Endothelial cell (in vitro differentiated cells): ENCODE measurements around the gene NFXL1. TPM values are rescaled to one million over a fixed set of nuclear protein-coding genes. Genes with fewer than 3 reads are reported as not detected.

Source experiments
- DNase-seq: peaks from one replicate; pipeline ENCODE4 v3.0.0; 2021; ENCODE audit warnings: low spot score
- H3K27ac Mint-ChIP-seq: one replicate; pipeline ENCODE4 v1.8.0; 2021; ENCODE audit warnings: mixed read lengths, inconsistent platforms; ENCODE audit not compliant: unreplicated experiment
- H3K27me3 Mint-ChIP-seq: one replicate; pipeline ENCODE4 v1.8.0; 2021; ENCODE audit warnings: mild to moderate bottlenecking, moderate library complexity, mixed read lengths, inconsistent platforms; ENCODE audit not compliant: unreplicated experiment
- H3K36me3 Mint-ChIP-seq: one replicate; pipeline ENCODE4 v1.8.0; 2021; ENCODE audit warnings: mild to moderate bottlenecking, low read depth, mixed read lengths, inconsistent platforms; ENCODE audit not compliant: unreplicated experiment
- H3K4me1 Mint-ChIP-seq: one replicate; pipeline ENCODE4 v1.8.0; 2021; ENCODE audit warnings: mild to moderate bottlenecking, mixed read lengths, inconsistent platforms; ENCODE audit not compliant: unreplicated experiment
- H3K4me3 Mint-ChIP-seq: one replicate; pipeline ENCODE4 v1.8.0; 2021; ENCODE audit warnings: mild to moderate bottlenecking, mixed read lengths, inconsistent platforms; ENCODE audit not compliant: unreplicated experiment
- H3K9me3 Mint-ChIP-seq: one replicate; pipeline ENCODE4 v1.8.0; 2021; ENCODE audit warnings: mixed read lengths, inconsistent platforms; ENCODE audit not compliant: unreplicated experiment
- total RNA-seq: library from RNA; stranded (reverse); fragmentation: NEBNext Ultra II Directional; extraction: Animal tissue kit (Norgen Biotek cat#: 25700); gene quantifications from one replicate; pipeline ENCODE4 v1.2.1, GENCODE V29; 2021; ENCODE audit not compliant: unreplicated experiment
- TF ChIP-seq, protein P1 (sequence below): fragments of 200-600 bp; sonication (generic); IDR thresholded peaks from one replicate; pipeline ENCODE4 v1.5.0; 2021; ENCODE audit warnings: antibody characterized with exemption; ENCODE audit not compliant: unreplicated experiment

Gene NFXL1
- total RNA-seq, 1 donor from 2014 or later = 20.0 TPM

DNA sequence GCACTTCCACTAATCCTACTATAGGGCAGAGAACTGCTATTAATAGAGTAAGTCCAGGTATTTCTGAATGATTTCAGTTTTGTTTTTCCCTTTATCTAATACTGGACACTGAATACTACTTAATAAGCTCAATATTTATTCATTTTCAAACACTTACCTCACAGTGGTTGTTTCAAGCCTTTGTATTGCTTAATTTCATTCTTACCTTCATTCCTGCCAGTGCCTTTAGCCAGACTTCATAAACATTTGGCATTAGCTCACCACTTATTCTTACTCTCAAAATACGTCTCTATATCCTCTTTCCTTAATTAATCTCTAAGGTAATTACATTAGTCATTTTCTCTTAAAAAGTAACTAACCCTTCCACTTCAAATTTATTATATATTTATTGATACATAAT, 57.7 kb downstream of the NFXL1 start:
- Mint-ChIP-seq H3K4me1 (no peaks in the 10 kb centered on the region), H3K36me3 (no peaks in the 10 kb centered on the region), H3K27me3 (no peaks in the 10 kb centered on the region), H3K4me3 (no peak overlapping the region), H3K9me3 (no peaks in the 10 kb centered on the region), H3K27ac (no peak overlapping the region)
- no peak for DNase-seq
- TF ChIP-seq, protein P1, sequence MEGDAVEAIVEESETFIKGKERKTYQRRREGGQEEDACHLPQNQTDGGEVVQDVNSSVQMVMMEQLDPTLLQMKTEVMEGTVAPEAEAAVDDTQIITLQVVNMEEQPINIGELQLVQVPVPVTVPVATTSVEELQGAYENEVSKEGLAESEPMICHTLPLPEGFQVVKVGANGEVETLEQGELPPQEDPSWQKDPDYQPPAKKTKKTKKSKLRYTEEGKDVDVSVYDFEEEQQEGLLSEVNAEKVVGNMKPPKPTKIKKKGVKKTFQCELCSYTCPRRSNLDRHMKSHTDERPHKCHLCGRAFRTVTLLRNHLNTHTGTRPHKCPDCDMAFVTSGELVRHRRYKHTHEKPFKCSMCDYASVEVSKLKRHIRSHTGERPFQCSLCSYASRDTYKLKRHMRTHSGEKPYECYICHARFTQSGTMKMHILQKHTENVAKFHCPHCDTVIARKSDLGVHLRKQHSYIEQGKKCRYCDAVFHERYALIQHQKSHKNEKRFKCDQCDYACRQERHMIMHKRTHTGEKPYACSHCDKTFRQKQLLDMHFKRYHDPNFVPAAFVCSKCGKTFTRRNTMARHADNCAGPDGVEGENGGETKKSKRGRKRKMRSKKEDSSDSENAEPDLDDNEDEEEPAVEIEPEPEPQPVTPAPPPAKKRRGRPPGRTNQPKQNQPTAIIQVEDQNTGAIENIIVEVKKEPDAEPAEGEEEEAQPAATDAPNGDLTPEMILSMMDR = no peak

DNA sequence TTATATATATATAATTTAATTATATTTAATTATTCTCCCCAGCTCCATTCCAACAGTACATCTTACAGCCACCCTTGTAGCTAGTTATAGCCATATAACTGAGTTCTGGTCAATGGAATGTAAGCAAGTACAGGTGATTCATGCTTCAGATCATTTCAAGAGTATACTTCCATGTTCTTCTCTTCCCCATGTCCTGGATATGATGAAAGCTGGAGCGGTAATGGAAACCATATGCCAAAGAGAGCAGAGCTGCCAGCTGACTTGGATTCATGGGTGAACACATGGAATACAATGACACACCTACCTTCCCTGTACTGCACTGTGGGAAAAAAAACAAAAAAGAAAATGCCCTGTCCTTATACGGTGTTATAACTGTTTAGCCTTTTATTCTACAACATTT, 59.0 kb downstream of the NFXL1 start:
- Mint-ChIP-seq H3K4me3 (no peak overlapping the region), H3K9me3 (no peaks in the 10 kb centered on the region), H3K4me1 (no peaks in the 10 kb centered on the region), H3K27me3 (no peaks in the 10 kb centered on the region), H3K36me3 (no peaks in the 10 kb centered on the region), H3K27ac (no peak overlapping the region)
- no peak for DNase-seq
- TF ChIP-seq, protein P1 = no peak

- no peak for DNase-seq
- no peaks in the 10 kb centered on the region for H3K27me3 Mint-ChIP-seq
- H3K36me3 Mint-ChIP-seq = peaks cover 5% of the 10 kb centered on the region
- H3K9me3 Mint-ChIP-seq = no peaks in the 10 kb centered on the region
- H3K27ac Mint-ChIP-seq = no peak overlapping the region
- H3K4me1 Mint-ChIP-seq = no peaks in the 10 kb centered on the region
- H3K4me3 Mint-ChIP-seq = no peak overlapping the region
- TF ChIP-seq, protein P1 = no peak
These were observed 62.2 kb downstream of the NFXL1 start for GRCh38 chr4:47852136-47852535.

- no peak for DNase-seq
- no peak overlapping the region for H3K4me3 Mint-ChIP-seq
- H3K36me3 Mint-ChIP-seq = peaks cover 11% of the 10 kb centered on the region
- no peaks in the 10 kb centered on the region for H3K27me3 Mint-ChIP-seq
- no peaks in the 10 kb centered on the region for H3K9me3 Mint-ChIP-seq
- H3K4me1 Mint-ChIP-seq = no peaks in the 10 kb centered on the region
- no peak overlapping the region for H3K27ac Mint-ChIP-seq
- TF ChIP-seq, protein P1 = no peak
These were observed 64.9 kb downstream of the NFXL1 start for GRCh38 chr4:47849466-47849865.

DNA sequence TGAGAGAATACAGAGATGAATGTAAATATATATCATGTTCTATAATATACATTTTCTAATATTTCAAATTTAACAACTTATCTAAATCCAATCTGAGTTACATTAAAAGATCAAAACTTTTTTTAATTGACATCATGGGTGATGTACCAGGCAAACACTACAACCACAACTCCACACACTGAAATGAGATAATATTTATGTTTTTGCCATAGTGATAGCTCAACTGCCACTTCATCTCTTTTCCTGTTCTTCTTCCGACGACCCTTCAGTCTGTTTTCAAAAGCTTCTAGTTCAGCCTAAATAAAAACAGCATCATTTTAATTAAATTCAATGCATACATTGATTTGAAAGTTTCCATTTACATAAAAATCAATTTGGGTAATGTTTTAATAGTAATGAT, 66.3 kb downstream of the NFXL1 start:
- Mint-ChIP-seq H3K27ac (no peak overlapping the region), H3K4me3 (no peak overlapping the region), H3K9me3 (no peaks in the 10 kb centered on the region), H3K36me3 (peaks cover 11% of the 10 kb centered on the region), H3K4me1 (no peaks in the 10 kb centered on the region), H3K27me3 (no peaks in the 10 kb centered on the region)
- DNase-seq = no peak
- TF ChIP-seq, protein P1 = no peak
